Measurements from ENCODE around the gene CNTD1. TPM values are rescaled to one million over a fixed set of nuclear protein-coding genes. Genes with fewer than 3 reads are reported as not detected.
"Not testable (repeated sequence)": the region's sequence is repeated elsewhere in the genome, so short reads cannot be mapped to it uniquely, and the experiment has no call there.

The CNTD1 gene
- total RNA-seq, 3 donors from 2014 or later, result not detected

GRCh38 chr17:42853968-42854790 is 55.5 kb downstream of the CNTD1 start:
- no peak for DNase-seq
- Mint-ChIP-seq H3K4me3 (no peak overlapping the region), H3K36me3 (ENCODE audit: insufficient read depth) (no peaks in the 10 kb centered on the region), H3K4me1 (ENCODE audit: low read depth) (no peaks in the 10 kb centered on the region), H3K27me3 (ENCODE audit: low read depth) (peaks cover 2% of the 10 kb centered on the region), H3K9me3 (no peaks in the 10 kb centered on the region)
- no peak for ATAC-seq

- ATAC-seq (no peak), DNase-seq (no peak)
- Mint-ChIP-seq H3K4me1 (ENCODE audit: low read depth) (no peaks in the 10 kb centered on the region), H3K4me3 (no peak overlapping the region), H3K9me3 (no peaks in the 10 kb centered on the region), H3K36me3 (ENCODE audit: insufficient read depth) (no peaks in the 10 kb centered on the region), H3K27me3 (ENCODE audit: low read depth) (peaks cover 2% of the 10 kb centered on the region)
These were observed 56.5 kb downstream of the CNTD1 start for GRCh38 chr17:42855048-42855596.

- H3K4me3 Mint-ChIP-seq; DNase-seq; H3K36me3 Mint-ChIP-seq (ENCODE audit: insufficient read depth); H3K4me1 Mint-ChIP-seq (ENCODE audit: low read depth); H3K9me3 Mint-ChIP-seq; ATAC-seq; H3K27me3 Mint-ChIP-seq (ENCODE audit: low read depth): not testable (repeated sequence)
These were observed 57.4 kb downstream of the CNTD1 start for GRCh38 chr17:42856093-42856492.

GRCh38 chr17:42856516-42856915 is 57.9 kb downstream of the CNTD1 start:
- not testable (repeated sequence) for H3K9me3 Mint-ChIP-seq; H3K27me3 Mint-ChIP-seq (ENCODE audit: low read depth); DNase-seq; H3K4me3 Mint-ChIP-seq; H3K36me3 Mint-ChIP-seq (ENCODE audit: insufficient read depth); H3K4me1 Mint-ChIP-seq (ENCODE audit: low read depth); ATAC-seq

GRCh38 chr17:42857389-42857788 is 58.7 kb downstream of the CNTD1 start:
- ATAC-seq (no peak), DNase-seq (no peak)
- no peaks in the 10 kb centered on the region for H3K4me1 Mint-ChIP-seq (ENCODE audit: low read depth)
- H3K27me3 Mint-ChIP-seq (ENCODE audit: low read depth), result peaks cover 2% of the 10 kb centered on the region
- no peaks in the 10 kb centered on the region for H3K36me3 Mint-ChIP-seq (ENCODE audit: insufficient read depth)
- no peak overlapping the region for H3K4me3 Mint-ChIP-seq
- H3K9me3 Mint-ChIP-seq, result no peaks in the 10 kb centered on the region

Other genes with a start within 250 kb of the CNTD1 start
- gene HSD17B1, start 245.9 kb upstream of the CNTD1 start, total RNA-seq, result under 1 TPM; 0.10 to 0.53 (median 0.33) TPM
- gene COASY, start 236.7 kb upstream of the CNTD1 start, total RNA-seq, result 100 to 1,000 TPM in 2 of 3 donors, 10 to 100 TPM in 1; 98.8 to 110 (median 105) TPM
- gene MLX, start 231.8 kb upstream of the CNTD1 start, total RNA-seq, result 10 to 100 TPM; 69.3 to 90.1 (median 77.7) TPM
- gene PSMC3IP, start 221.1 kb upstream of the CNTD1 start, total RNA-seq, result 10 to 100 TPM; 23.5 to 31.0 (median 26.9) TPM
- 10 to 100 TPM; 27.2 to 37.9 (median 30.0) TPM for gene RETREG3, start 189.5 kb upstream of the CNTD1 start, total RNA-seq
- gene TUBG1, start 189.2 kb upstream of the CNTD1 start, total RNA-seq, result 100 to 1,000 TPM in 1 of 3 donors, 10 to 100 TPM in 2; 91.7 to 103 (median 93.7) TPM
- 1 to 10 TPM; 5.6 to 7.1 (median 5.9) TPM for gene TUBG2, start 139.6 kb upstream of the CNTD1 start, total RNA-seq
- 1 to 10 TPM in 1 of 3 donors, under 1 TPM in 2; 0.56 to 1.2 (median 0.63) TPM for gene PLEKHH3, start 121.9 kb upstream of the CNTD1 start, total RNA-seq
- gene CCR10, start 117.0 kb upstream of the CNTD1 start, total RNA-seq, result under 1 TPM; 0.25 to 0.43 (median 0.32) TPM
- gene CNTNAP1, start 116.3 kb upstream of the CNTD1 start, total RNA-seq, result 1 to 10 TPM in 1 of 3 donors, under 1 TPM in 2; 0.73 to 1.3 (median 0.79) TPM
- 10 to 100 TPM; 22.2 to 26.5 (median 22.6) TPM for gene EZH1, start 53.8 kb upstream of the CNTD1 start, total RNA-seq
- not detected for gene RAMP2, start 37.6 kb upstream of the CNTD1 start, total RNA-seq
- gene VPS25, start 25.4 kb upstream of the CNTD1 start, total RNA-seq, result 100 to 1,000 TPM in 1 of 3 donors, 10 to 100 TPM in 2; 92.6 to 106 (median 98.7) TPM
- gene WNK4, start 18.3 kb upstream of the CNTD1 start, total RNA-seq, result under 1 TPM; 0.16 to 0.46 (median 0.38) TPM
- 10 to 100 TPM; 52.2 to 56.2 (median 55.1) TPM for gene COA3, start 157 bp upstream of the CNTD1 start, total RNA-seq
- gene BECN1, start 25.4 kb downstream of the CNTD1 start, total RNA-seq, result 100 to 1,000 TPM; 101 to 121 (median 112) TPM
- gene PSME3, start 34.5 kb downstream of the CNTD1 start, total RNA-seq, result 100 to 1,000 TPM; 361 to 401 (median 376) TPM
- gene AOC2, start 45.7 kb downstream of the CNTD1 start, total RNA-seq, result 1 to 10 TPM; 2.7 to 4.1 (median 3.7) TPM
- 1 to 10 TPM; 2.1 to 2.6 (median 2.2) TPM for gene AOC3, start 52.3 kb downstream of the CNTD1 start, total RNA-seq
- gene G6PC1, start 101.9 kb downstream of the CNTD1 start, total RNA-seq, result under 1 TPM in 1 of 3 donors, not detected in 2; 0.08 TPM
- 100 to 1,000 TPM; 130 to 159 (median 141) TPM for gene AARSD1, start 165.6 kb downstream of the CNTD1 start, total RNA-seq
- under 1 TPM; 0.24 to 0.30 (median 0.25) TPM for gene PTGES3L, start 181.2 kb downstream of the CNTD1 start, total RNA-seq
- gene RUNDC1, start 181.7 kb downstream of the CNTD1 start, total RNA-seq, result 10 to 100 TPM; 14.1 to 17.4 (median 16.7) TPM
- 1,000 to 10,000 TPM; 1,553 to 1,718 (median 1,686) TPM for gene RPL27, start 199.6 kb downstream of the CNTD1 start, total RNA-seq
- 10 to 100 TPM; 26.4 to 46.6 (median 34.1) TPM for gene IFI35, start 207.9 kb downstream of the CNTD1 start, total RNA-seq
- gene VAT1, start 223.5 kb downstream of the CNTD1 start, total RNA-seq, result 10 to 100 TPM; 11.7 to 15.9 (median 15.5) TPM
- gene RND2, start 226.4 kb downstream of the CNTD1 start, total RNA-seq, result under 1 TPM; 0.13 to 0.33 (median 0.24) TPM